Thoracic aorta (tissue), 2 donors: Measurements from ENCODE around the gene PAQR4. TPM values are rescaled to one million over a fixed set of nuclear protein-coding genes. Genes with fewer than 3 reads are reported as not detected.
A peak's percentile ranks its signal among the peaks of the same experiment; 100 is the strongest.
"Not testable (repeated sequence)": the region's sequence is repeated elsewhere in the genome, so short reads cannot be mapped to it uniquely, and the experiment has no call there.

Source experiments
- ATAC-seq: fragments of 150-250 bp; one replicate; pipeline ENCODE4 v1.8.0; 2017; ENCODE audit warnings: low read depth; ENCODE audit not compliant: insufficient number of reproducible peaks, low FRiP score
- DNase-seq: peaks from one replicate; pipeline ENCODE4 v3.0.0-alpha.2; 2020; ENCODE audit warnings: low spot score
- H3K27ac ChIP-seq, 2 donors: fragments of 200-600 bp; sonication (generic); 1 replicate in 1 of 2; 2 replicates in 1 of 2; pipeline ENCODE4 v1.5.1; 2016; ENCODE audit warnings: mild to moderate bottlenecking in 2 of 2, moderate library complexity in 2 of 2
- H3K27me3 ChIP-seq: fragments of 200-600 bp; sonication (generic); replicated peaks from 2 replicates; pipeline ENCODE4 v1.6.0; 2016; ENCODE audit warnings: mild to moderate bottlenecking; ENCODE audit not compliant: insufficient read depth
- H3K36me3 ChIP-seq: fragments of 200-600 bp; sonication (generic); one replicate; pipeline ENCODE4 v1.5.1; 2016
- H3K4me1 ChIP-seq, 2 donors: fragments of 200-600 bp; sonication (generic); 1 replicate in 1 of 2; 2 replicates in 1 of 2; pipeline versions ENCODE4 v1.5.1 to v1.6.0; 2016; ENCODE audit warnings: low read depth in 2 of 2, mild to moderate bottlenecking in 1 of 2; ENCODE audit not compliant: control insufficient read depth in 1 of 2
- H3K4me3 ChIP-seq: fragments of 200-600 bp; sonication (generic); 2 replicates; pipeline ENCODE4 v1.5.1; 2016; ENCODE audit warnings: mild to moderate bottlenecking
- H3K9me3 ChIP-seq: fragments of 200-600 bp; sonication (generic); 2 replicates; pipeline ENCODE4 v1.5.1; 2016
- CTCF ChIP-seq: fragments of 200-600 bp; sonication (generic); IDR thresholded peaks from one replicate; pipeline ENCODE4 v1.5.1; 2019; ENCODE audit warnings: antibody characterized with exemption
- total RNA-seq, 2 donors: library from RNA; depleted of rRNA; stranded (reverse); fragments of >200 nt; gene quantifications; one replicate each; pipeline versions ENCODE4 v1.1.0 to v1.2.3, GENCODE V29; 2016

The PAQR4 gene
- total RNA-seq, 2 donors from 2014 or later, result 3.1 to 5.8 TPM

GRCh38 chr16:2925951-2926649 lies 43.0 kb upstream of the PAQR4 start:
- no peak for ATAC-seq
- peaks cover 0 to 5% of the 10 kb centered on the region in 2 donors for H3K4me1 ChIP-seq
- H3K9me3 ChIP-seq, result no peaks in the 10 kb centered on the region
- no peak overlapping the region for H3K27ac ChIP-seq
- H3K4me3 ChIP-seq, result no peak overlapping the region
- TF ChIP-seq CTCF, result no peak
- H3K36me3 ChIP-seq, result peaks cover 17% of the 10 kb centered on the region
- DNase-seq, result no peak
- H3K27me3 ChIP-seq, result no peaks in the 10 kb centered on the region

- no peak overlapping the region for H3K27ac ChIP-seq
- DNase-seq (no peak), ATAC-seq (no peak)
- TF ChIP-seq CTCF, result no peak
- H3K4me1 ChIP-seq, result peaks cover 0 to 5% of the 10 kb centered on the region in 2 donors
- peaks cover 17% of the 10 kb centered on the region for H3K36me3 ChIP-seq
- no peaks in the 10 kb centered on the region for H3K27me3 ChIP-seq
- no peaks in the 10 kb centered on the region for H3K9me3 ChIP-seq
- peak overlapping the region; percentile 56 for H3K4me3 ChIP-seq
Measured at GRCh38 chr16:2926650-2926999, 42.5 kb upstream of the PAQR4 start.

GRCh38 chr16:2927010-2927646 lies 42.0 kb upstream of the PAQR4 start:
- Histone ChIP-seq H3K27me3 (no peaks in the 10 kb centered on the region), H3K4me1 (peaks cover 0 to 5% of the 10 kb centered on the region in 2 donors), H3K27ac (no peak overlapping the region), H3K9me3 (no peaks in the 10 kb centered on the region), H3K36me3 (peaks cover 17% of the 10 kb centered on the region), H3K4me3 (peak overlapping the region; percentile 56)
- DNase-seq, result peak; percentile 79
- ATAC-seq, result peak; percentile 72
- TF ChIP-seq CTCF, result peak; percentile 98

- not testable (repeated sequence) for H3K9me3 ChIP-seq, H3K4me1 ChIP-seq, DNase-seq, H3K27ac ChIP-seq, ATAC-seq, H3K27me3 ChIP-seq, H3K4me3 ChIP-seq
- peaks cover 13% of the 10 kb centered on the region for H3K36me3 ChIP-seq
Measured at GRCh38 chr16:2928151-2928550, 41.0 kb upstream of the PAQR4 start.

GRCh38 chr16:2928796-2929195 lies 40.4 kb upstream of the PAQR4 start:
- H3K9me3 ChIP-seq, result no peaks in the 10 kb centered on the region
- TF ChIP-seq CTCF, result no peak
- H3K4me1 ChIP-seq, result peaks cover 0 to 5% of the 10 kb centered on the region in 2 donors
- ATAC-seq (no peak), DNase-seq (no peak)
- peaks cover 20% of the 10 kb centered on the region for H3K36me3 ChIP-seq
- H3K27me3 ChIP-seq, result no peaks in the 10 kb centered on the region
- no peak overlapping the region for H3K27ac ChIP-seq
- H3K4me3 ChIP-seq, result no peak overlapping the region
